SK-N-SH treated with all-trans-retinoic acid at 6 μM for 48 hours (cell line): Measurements from ENCODE around the gene ALOX5.

Experiments
- ARNTL ChIP-seq: fragments of 450-650 bp; formaldehyde crosslinking; IDR thresholded peaks from 2 replicates; pipeline ENCODE4 v1.5.0; 2020; ENCODE audit warnings: low read depth, mild to moderate bottlenecking, moderate library complexity, borderline replicate concordance
- BACH2 ChIP-seq: fragments of 250-450 bp; sonication (Bioruptor Pico); IDR thresholded peaks from 2 replicates; pipeline ENCODE4 v1.9.0; 2021; ENCODE audit warnings: mild to moderate bottlenecking, borderline replicate concordance
- PATZ1 ChIP-seq: fragments of 250-450 bp; sonication (Bioruptor Pico); IDR thresholded peaks from 2 replicates; pipeline ENCODE4 v1.8.0; 2020; ENCODE audit warnings: mild to moderate bottlenecking, moderate library complexity, borderline replicate concordance
- POU6F1 ChIP-seq: fragments of 250-450 bp; sonication (Bioruptor Pico); IDR thresholded peaks from 2 replicates; pipeline ENCODE4 v1.8.0; 2021; ENCODE audit warnings: low read depth, mild to moderate bottlenecking, moderate library complexity, borderline replicate concordance
- PPARA ChIP-seq: fragments of 250-450 bp; sonication (Bioruptor Pico); IDR thresholded peaks from 2 replicates; pipeline ENCODE4 v1.5.0; 2020; ENCODE audit warnings: mild to moderate bottlenecking, borderline replicate concordance
- ZC3H10 ChIP-seq: fragments of 250-450 bp; sonication (Bioruptor Pico); IDR thresholded peaks from 2 replicates; pipeline ENCODE4 v1.5.1; 2021; ENCODE audit warnings: mild to moderate bottlenecking, moderate library complexity
- ZFP3 ChIP-seq: fragments of 250-450 bp; sonication (Bioruptor Pico); IDR thresholded peaks from 2 replicates; pipeline ENCODE4 v1.5.0; 2020; ENCODE audit warnings: mild to moderate bottlenecking, moderate library complexity

GRCh38 chr10:45452268-45452667 is 78.3 kb downstream of the ALOX5 start:
- TF ChIP-seq PATZ1: no peak
- TF ChIP-seq PPARA (CRISPR knock-in tag): no peak
- TF ChIP-seq BACH2: no peak
- no peak for TF ChIP-seq POU6F1 (CRISPR knock-in tag)
- TF ChIP-seq ZFP3: no peak
- no peak for TF ChIP-seq ZC3H10 (CRISPR knock-in tag)
- no peak for TF ChIP-seq ARNTL (CRISPR knock-in tag)
